PFSK-1 (cell line): Measurements from ENCODE around the gene CHIC1.

ENCODE experiments used
- POLR2AphosphoS5 ChIP-seq: IDR thresholded peaks from 2 replicates; pipeline ENCODE4 v1.6.1; 2012; ENCODE audit warnings: low read depth, mild to moderate bottlenecking, control low read depth, low read length, moderate library complexity
- TAF1 ChIP-seq: IDR thresholded peaks from 2 replicates; pipeline ENCODE4 v1.6.1; 2012; ENCODE audit warnings: low read length, control low read depth, borderline replicate concordance; ENCODE audit not compliant: insufficient read depth

GRCh38 chrX:73683236-73683859 is 120.4 kb downstream of the CHIC1 start:
- TF ChIP-seq POLR2AphosphoS5: no peak
- no peak for TF ChIP-seq TAF1
